ENCODE measurements around the gene KCNH2. TPM values are rescaled to one million over a fixed set of nuclear protein-coding genes. Genes with fewer than 3 reads are reported as not detected.
"Not testable (repeated sequence)": the region's sequence is repeated elsewhere in the genome, so short reads cannot be mapped to it uniquely, and the experiment has no call there.

The KCNH2 gene
- total RNA-seq, 1 donor from 2014 or later = 10.0 TPM

GRCh38 chr7:150914966-150915365 lies 63.2 kb downstream of the KCNH2 start:
- Mint-ChIP-seq H3K36me3 (no peaks in the 10 kb centered on the region), H3K4me3 (no peak overlapping the region), H3K4me1 (ENCODE audit: unreplicated experiment) (peaks cover 7% of the 10 kb centered on the region), H3K9me3 (no peaks in the 10 kb centered on the region), H3K27ac (no peak overlapping the region), H3K27me3 (peaks cover 72% of the 10 kb centered on the region)
- DNase-seq (ENCODE audit: extremely low spot score, unreplicated experiment) = no peak
- no peak for TF ChIP-seq CTCF (conservative IDR thresholded peaks at IDR 0.05)

- peaks cover 7% of the 10 kb centered on the region for H3K4me1 Mint-ChIP-seq (ENCODE audit: unreplicated experiment)
- no peaks in the 10 kb centered on the region for H3K9me3 Mint-ChIP-seq
- H3K4me3 Mint-ChIP-seq = no peak overlapping the region
- H3K27ac Mint-ChIP-seq = no peak overlapping the region
- no peak for TF ChIP-seq CTCF (conservative IDR thresholded peaks at IDR 0.05)
- H3K27me3 Mint-ChIP-seq = peaks cover 66% of the 10 kb centered on the region
- no peaks in the 10 kb centered on the region for H3K36me3 Mint-ChIP-seq
- no peak for DNase-seq (ENCODE audit: extremely low spot score, unreplicated experiment)
Measured at GRCh38 chr7:150914196-150914595, 63.9 kb downstream of the KCNH2 start.

GRCh38 chr7:150912427-150912826 lies 65.7 kb downstream of the KCNH2 start:
- Mint-ChIP-seq H3K27ac (no peak overlapping the region), H3K27me3 (peaks cover 55% of the 10 kb centered on the region), H3K4me3 (no peak overlapping the region), H3K4me1 (ENCODE audit: unreplicated experiment) (no peaks in the 10 kb centered on the region), H3K36me3 (no peaks in the 10 kb centered on the region), H3K9me3 (no peaks in the 10 kb centered on the region)
- no peak for DNase-seq (ENCODE audit: extremely low spot score, unreplicated experiment)
- no peak for TF ChIP-seq CTCF (conservative IDR thresholded peaks at IDR 0.05)

- H3K27ac Mint-ChIP-seq = no peak overlapping the region
- DNase-seq (ENCODE audit: extremely low spot score, unreplicated experiment) = no peak
- peaks cover 54% of the 10 kb centered on the region for H3K27me3 Mint-ChIP-seq
- no peaks in the 10 kb centered on the region for H3K36me3 Mint-ChIP-seq
- H3K9me3 Mint-ChIP-seq = no peaks in the 10 kb centered on the region
- TF ChIP-seq CTCF (conservative IDR thresholded peaks at IDR 0.05) = no peak
- H3K4me1 Mint-ChIP-seq (ENCODE audit: unreplicated experiment) = no peaks in the 10 kb centered on the region
- H3K4me3 Mint-ChIP-seq = no peak overlapping the region
Measured at GRCh38 chr7:150911590-150912267, 66.4 kb downstream of the KCNH2 start.

GRCh38 chr7:150910996-150911422 lies 67.1 kb downstream of the KCNH2 start:
- Mint-ChIP-seq H3K36me3 (no peaks in the 10 kb centered on the region), H3K9me3 (no peaks in the 10 kb centered on the region), H3K27ac (no peak overlapping the region), H3K27me3 (peaks cover 58% of the 10 kb centered on the region), H3K4me1 (ENCODE audit: unreplicated experiment) (no peaks in the 10 kb centered on the region), H3K4me3 (no peak overlapping the region)
- DNase-seq (ENCODE audit: extremely low spot score, unreplicated experiment) = no peak
- no peak for TF ChIP-seq CTCF (conservative IDR thresholded peaks at IDR 0.05)

GRCh38 chr7:150910305-150910995 lies 67.7 kb downstream of the KCNH2 start:
- H3K27me3 Mint-ChIP-seq = peaks cover 58% of the 10 kb centered on the region

More at GRCh38 chr7:150910305-150910995, 67.7 kb downstream of the KCNH2 start:
- not testable (repeated sequence) for H3K27ac Mint-ChIP-seq; H3K36me3 Mint-ChIP-seq; DNase-seq (ENCODE audit: extremely low spot score, unreplicated experiment); H3K4me1 Mint-ChIP-seq (ENCODE audit: unreplicated experiment); H3K4me3 Mint-ChIP-seq; H3K9me3 Mint-ChIP-seq

All from type B pancreatic cell (in vitro differentiated cells).